Panc1 (cell line): ENCODE results near the gene PLEKHM2.

Experiments
- POLR2AphosphoS5 ChIP-seq: IDR thresholded peaks from 2 replicates; pipeline ENCODE4 v1.6.1; 2012; ENCODE audit warnings: mild to moderate bottlenecking, low read depth, low read length, moderate library complexity
- TF ChIP-seq, protein P1 (sequence below): fragments of 450-650 bp; IDR thresholded peaks from 2 replicates; pipeline ENCODE4 v1.5.1; 2017; ENCODE audit warnings: mild to moderate bottlenecking
- TF ChIP-seq, protein P2 (sequence below), 2 experiments: IDR thresholded peaks; 2 replicates each; pipeline ENCODE4 v1.6.1; 2011 to 2012; ENCODE audit warnings: low read depth in 2 of 2, control low read depth in 1 of 2, low read length in 1 of 2, mild to moderate bottlenecking in 1 of 2, moderate library complexity in 1 of 2; ENCODE audit not compliant: insufficient read depth in 1 of 2

DNA sequence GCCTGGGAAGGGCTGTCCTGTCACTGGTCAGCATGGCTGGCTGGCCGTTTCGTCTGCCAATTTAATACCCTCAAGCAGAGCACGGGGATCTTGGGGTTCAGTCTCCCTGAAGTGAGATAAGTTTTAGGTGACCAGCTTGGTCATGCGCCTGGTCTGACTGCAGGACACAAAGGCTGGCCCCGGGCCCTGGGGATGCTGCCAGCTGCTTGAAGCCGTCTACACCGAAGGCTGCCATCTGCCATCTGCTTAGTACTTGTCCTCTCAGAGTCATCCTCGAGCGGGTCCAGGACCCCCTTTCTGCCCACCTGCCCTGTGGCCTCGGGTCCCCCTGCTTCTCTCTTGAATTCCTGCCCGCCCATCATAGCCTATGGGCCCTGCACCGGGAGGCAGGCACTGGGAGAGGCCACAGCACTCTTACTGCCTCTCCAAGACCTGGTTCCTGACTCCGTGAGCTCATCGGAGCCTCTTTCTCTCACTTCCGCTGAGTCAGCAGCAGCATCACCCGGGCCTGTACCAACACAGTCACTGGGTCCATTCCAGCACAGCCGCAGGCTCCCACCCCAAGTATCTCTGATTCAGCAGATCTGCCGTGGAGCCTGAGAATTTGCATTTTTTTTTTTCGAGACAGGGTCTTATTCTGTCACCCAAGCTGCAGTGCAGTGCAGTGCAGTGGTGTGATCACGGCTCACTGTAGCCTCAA, 81.5 kb downstream of the PLEKHM2 start:
- TF ChIP-seq, protein P1, sequence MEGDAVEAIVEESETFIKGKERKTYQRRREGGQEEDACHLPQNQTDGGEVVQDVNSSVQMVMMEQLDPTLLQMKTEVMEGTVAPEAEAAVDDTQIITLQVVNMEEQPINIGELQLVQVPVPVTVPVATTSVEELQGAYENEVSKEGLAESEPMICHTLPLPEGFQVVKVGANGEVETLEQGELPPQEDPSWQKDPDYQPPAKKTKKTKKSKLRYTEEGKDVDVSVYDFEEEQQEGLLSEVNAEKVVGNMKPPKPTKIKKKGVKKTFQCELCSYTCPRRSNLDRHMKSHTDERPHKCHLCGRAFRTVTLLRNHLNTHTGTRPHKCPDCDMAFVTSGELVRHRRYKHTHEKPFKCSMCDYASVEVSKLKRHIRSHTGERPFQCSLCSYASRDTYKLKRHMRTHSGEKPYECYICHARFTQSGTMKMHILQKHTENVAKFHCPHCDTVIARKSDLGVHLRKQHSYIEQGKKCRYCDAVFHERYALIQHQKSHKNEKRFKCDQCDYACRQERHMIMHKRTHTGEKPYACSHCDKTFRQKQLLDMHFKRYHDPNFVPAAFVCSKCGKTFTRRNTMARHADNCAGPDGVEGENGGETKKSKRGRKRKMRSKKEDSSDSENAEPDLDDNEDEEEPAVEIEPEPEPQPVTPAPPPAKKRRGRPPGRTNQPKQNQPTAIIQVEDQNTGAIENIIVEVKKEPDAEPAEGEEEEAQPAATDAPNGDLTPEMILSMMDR: no peak
- no peak for TF ChIP-seq POLR2AphosphoS5
- TF ChIP-seq, protein P2, sequence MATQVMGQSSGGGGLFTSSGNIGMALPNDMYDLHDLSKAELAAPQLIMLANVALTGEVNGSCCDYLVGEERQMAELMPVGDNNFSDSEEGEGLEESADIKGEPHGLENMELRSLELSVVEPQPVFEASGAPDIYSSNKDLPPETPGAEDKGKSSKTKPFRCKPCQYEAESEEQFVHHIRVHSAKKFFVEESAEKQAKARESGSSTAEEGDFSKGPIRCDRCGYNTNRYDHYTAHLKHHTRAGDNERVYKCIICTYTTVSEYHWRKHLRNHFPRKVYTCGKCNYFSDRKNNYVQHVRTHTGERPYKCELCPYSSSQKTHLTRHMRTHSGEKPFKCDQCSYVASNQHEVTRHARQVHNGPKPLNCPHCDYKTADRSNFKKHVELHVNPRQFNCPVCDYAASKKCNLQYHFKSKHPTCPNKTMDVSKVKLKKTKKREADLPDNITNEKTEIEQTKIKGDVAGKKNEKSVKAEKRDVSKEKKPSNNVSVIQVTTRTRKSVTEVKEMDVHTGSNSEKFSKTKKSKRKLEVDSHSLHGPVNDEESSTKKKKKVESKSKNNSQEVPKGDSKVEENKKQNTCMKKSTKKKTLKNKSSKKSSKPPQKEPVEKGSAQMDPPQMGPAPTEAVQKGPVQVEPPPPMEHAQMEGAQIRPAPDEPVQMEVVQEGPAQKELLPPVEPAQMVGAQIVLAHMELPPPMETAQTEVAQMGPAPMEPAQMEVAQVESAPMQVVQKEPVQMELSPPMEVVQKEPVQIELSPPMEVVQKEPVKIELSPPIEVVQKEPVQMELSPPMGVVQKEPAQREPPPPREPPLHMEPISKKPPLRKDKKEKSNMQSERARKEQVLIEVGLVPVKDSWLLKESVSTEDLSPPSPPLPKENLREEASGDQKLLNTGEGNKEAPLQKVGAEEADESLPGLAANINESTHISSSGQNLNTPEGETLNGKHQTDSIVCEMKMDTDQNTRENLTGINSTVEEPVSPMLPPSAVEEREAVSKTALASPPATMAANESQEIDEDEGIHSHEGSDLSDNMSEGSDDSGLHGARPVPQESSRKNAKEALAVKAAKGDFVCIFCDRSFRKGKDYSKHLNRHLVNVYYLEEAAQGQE (IDR thresholded peaks at IDR 0.05; ENCODE audit: insufficient read depth in 1 of 2, low read depth in 2 of 2, low read length in 1 of 2): no peak
